Activated CD4-positive, alpha-beta T cell treated with anti-CD3 and anti-CD28 coated beads, Interleukin-2, amount 50 U/mL, for 1 hour (primary cell): ENCODE results near the gene MAP2K2.
A peak's percentile ranks its signal among the peaks of the same experiment; 100 is the strongest.

ENCODE experiments used
- DNase-seq: peaks from one replicate; pipeline ENCODE4 v3.0.0-alpha.2; 2020

MAP2K2 gene

DNA sequence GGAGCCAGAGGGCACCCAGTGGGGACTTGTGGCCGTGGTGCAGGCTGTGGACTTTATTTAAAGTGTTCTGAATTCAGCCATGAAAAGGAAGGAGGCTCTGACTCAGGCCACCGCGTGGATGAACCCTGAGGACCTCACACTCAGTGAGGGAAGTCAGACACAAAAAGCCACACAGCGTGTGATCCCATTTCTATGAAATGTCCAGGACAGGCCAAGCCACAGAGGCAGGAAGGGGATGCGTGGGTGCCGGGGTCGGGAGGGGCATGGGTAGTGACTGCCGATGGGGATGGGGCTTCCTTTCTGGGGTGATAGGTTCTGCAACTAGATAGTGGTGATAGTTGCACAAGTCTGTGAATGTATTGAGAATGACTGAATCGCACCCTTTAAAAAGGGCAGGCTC is 48.5 kb downstream of the MAP2K2 start:
- DNase-seq = no peak

DNA sequence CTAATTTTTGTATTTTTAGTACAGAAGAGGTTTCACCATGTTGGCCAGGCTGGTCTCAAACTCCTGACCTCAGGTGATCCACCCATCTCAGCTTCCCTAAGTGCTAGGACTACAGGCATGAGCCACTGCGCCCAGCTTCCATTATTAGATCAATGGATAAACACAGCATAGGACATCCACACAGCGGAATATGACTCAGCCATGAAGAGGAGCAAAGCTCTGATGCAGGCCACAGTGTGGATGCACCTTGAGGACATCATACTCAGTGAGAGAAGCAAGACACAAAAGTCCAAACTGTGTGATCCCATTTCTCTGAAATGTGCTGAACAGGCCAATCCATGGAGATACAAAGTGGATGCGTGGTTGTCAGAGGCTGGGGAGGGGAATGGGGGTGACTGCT is 52.3 kb downstream of the MAP2K2 start:
- DNase-seq = no peak

- peak; percentile 32 for DNase-seq
Observed at GRCh38 chr19:4069331-4069959, 54.5 kb downstream of the MAP2K2 start.

GRCh38 chr19:4068047-4068966 is 55.6 kb downstream of the MAP2K2 start:
- DNase-seq = no peak

- peak; percentile 53 for DNase-seq
Observed at GRCh38 chr19:4067396-4068046, 56.4 kb downstream of the MAP2K2 start.

GRCh38 chr19:4066682-4067395 is 57.1 kb downstream of the MAP2K2 start, which contains the start of gene ZBTB7A:
TSS of gene ZBTB7A (minus strand) at chr19:4066899. CDS start at chr19:4055232, 11,667 bp downstream.
- peak; percentile 76 for DNase-seq

DNA sequence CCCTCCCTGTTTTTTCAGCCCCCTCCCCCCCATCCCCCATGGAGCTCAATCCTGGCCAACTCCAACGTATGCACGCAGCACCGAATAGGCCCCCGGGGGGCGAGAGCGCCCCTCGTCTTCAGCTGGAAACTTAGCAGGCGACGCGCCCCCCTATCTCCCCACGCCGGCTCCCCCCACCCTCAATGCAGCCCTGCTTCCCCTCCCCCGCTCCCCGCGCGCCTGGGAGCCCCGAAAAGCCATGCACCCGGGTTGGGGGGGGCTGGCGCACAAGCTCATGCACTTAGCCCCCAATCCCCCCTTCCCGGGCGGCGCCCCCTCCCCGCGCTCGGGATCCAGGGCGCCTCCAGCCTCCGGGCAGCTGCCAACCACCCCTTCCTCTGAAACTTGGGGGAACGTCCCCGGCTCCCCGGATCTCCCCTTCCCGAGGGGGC is 57.7 kb downstream of the MAP2K2 start:
- DNase-seq = peak; percentile 60

GRCh38 chr19:4065430-4066175 is 58.3 kb downstream of the MAP2K2 start:
- DNase-seq = peak; percentile 96

DNA sequence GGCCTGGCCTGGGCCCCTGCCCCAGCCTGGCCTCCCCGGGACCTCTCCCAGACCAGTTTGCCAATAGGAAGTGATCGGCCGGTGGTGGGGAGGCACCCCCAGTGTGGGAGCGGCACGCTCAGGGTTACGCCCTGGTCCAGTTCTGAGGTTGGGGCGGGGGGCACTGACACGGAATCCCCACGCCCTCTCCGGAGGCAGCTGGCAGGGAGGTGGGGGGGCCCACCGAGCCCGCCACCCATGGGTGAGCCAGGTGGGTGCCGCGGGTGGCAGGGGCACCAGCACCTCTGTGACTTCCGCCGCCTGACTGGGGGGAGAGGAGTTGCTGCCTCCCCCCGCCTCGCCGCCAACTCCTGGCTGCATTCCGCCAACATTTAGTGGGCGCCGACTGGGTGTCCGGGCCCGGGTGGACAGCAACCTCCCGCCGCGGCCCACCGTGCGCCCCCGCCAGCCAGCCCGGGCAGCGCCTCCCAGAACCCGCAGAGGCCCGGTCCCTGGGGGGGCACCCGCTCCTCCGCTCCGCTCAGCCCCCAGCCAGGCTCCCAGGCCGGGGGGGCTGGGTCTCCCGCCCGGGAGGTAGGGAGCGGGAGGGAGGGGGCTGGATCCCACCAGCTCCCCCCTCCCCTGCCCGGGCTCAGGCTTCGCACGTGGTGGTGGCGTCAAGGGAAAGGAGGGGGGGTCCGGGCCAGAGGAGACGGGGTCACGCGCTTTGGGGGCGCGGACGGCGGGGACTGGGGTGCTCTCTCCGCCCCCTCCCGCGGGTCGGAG is 59.2 kb downstream of the MAP2K2 start:
- peak; percentile 34 for DNase-seq

DNA sequence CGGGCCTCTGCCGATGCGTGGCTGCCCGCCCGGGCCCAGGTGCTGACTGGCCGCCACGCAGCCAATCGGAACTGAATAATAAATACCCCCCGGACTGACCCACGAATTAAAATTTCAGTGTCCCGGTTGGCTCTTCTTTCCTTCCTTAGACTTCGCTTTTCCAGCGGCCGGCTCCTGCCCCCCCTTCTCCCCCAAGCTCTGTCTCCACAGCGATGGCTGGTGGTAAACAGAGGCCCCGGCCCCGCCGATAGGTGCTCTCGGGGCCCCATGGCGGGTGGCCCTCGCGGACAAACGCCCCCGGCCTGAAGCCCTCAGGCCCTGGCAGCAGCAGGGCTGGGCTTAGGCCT is 59.8 kb downstream of the MAP2K2 start:
- no peak for DNase-seq

DNA sequence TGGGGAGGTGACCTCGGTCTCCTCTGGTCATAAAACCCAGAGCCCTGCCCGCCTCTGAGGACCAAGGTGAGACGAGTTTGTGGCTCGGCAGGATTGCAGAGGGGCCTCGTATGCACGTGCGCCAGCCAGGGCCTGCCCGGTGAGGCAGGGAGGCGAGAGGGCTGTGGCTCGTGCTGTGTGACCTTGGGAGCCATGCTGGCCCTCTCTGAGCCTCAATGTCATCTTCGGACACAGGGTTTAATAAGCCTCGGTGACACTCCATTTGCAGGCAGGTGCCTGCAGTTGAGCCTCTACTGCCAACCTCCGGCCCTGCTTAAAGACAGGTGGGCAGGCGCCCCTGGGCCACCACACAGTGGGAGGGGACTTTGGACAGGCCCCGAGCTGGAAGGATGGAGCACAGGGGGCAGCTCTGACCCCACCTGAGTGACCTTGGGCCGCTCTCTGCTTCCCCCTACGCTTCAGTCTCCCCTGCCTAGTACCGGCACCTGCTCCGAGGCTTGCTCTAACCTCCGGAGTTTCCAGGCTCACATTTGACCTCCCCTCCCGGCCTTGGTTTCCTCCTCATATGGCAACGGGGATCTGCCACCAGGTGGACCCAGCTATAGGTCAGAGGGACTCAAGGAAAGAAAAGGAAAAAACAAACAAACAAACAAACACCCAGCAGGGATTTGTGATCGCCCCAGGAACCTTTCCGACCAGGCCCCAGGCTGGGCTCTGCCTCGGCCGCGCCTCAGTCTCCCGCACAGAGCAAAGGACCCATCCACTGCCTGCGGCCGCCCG is 60.4 kb downstream of the MAP2K2 start:
- DNase-seq = no peak

DNA sequence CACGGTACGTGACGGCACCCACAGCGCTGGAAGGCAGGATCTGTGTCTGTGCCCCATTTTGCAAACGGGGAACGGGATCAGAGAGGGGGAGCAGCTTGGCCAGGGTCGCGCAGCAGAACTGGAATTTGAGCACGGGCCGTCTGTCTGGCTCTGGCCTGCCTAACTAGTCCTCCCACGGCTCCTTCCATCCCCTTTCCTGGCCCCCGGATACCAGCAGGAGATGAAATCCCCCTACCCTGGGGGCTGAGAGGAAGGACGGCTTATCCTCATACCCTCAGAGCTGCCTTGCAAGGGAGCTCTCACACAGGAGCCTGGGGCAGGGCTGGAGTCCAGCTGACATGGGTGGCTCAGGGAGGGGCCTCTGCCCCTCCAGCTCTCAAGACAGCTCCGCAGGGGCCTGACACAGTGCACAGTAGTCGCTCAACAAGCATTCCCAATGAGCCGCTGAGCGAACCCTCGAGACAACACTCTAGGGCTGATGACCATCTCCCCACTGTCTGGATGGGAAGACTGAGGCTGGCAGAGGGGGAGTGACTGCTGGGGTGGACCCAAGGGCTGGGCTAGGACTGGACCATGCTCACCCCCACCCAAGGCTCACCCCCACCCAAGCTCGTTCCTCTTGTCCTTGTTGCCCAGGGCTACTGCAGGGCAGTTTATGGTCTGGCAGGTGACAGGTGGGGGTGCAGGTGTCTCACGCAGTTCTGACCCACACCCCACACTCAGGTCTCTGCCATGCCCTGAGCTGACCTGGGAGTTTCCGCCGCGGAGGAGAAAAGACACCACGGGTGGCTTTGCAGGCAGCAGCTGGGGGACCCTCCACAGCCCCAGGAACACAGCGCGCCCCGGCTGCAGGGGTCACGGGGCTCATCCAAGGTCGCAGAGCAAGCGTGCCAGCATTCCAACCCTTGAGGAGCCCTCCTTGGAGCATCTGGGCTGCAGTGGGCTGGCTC is 61.2 kb downstream of the MAP2K2 start:
- DNase-seq = no peak

DNA sequence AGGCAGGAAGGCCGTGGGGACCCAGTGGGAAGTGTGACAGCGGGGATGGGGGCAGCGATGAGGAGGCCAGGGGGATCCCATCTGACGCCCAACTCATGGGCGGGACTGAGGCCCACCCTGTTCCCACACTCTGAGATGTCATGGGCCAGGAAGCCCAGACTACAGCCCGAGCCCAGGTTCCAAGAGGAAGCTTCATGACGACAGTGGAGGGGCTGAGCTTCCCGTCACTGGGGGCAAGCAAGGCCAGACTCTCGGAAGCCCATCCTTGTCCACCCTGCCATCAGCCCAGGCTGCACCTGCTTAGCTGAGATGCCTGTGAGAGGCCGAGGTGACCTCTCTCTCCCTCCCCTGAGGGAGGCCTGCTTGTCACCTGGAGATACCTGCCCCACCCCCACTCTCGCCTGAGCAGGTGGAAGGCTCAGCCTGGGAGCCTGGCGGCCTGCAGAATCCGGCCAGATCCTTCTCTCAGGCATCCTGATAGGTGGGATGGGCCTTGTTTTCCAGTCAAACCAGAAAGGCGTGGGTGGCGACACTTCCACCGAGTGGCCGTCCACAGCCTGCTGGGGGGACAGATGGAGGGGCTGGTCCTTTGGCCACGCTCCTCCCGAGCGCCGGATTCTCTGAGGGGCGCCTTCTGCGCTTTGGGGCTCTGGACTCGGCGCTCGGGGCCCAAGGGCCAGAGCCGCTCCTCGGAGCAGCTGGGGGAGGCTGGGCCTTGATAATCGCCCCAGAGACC is 62.1 kb downstream of the MAP2K2 start:
- DNase-seq = no peak

GRCh38 chr19:4061178-4061682 is 62.7 kb downstream of the MAP2K2 start:
- peak; percentile 27 for DNase-seq

DNA sequence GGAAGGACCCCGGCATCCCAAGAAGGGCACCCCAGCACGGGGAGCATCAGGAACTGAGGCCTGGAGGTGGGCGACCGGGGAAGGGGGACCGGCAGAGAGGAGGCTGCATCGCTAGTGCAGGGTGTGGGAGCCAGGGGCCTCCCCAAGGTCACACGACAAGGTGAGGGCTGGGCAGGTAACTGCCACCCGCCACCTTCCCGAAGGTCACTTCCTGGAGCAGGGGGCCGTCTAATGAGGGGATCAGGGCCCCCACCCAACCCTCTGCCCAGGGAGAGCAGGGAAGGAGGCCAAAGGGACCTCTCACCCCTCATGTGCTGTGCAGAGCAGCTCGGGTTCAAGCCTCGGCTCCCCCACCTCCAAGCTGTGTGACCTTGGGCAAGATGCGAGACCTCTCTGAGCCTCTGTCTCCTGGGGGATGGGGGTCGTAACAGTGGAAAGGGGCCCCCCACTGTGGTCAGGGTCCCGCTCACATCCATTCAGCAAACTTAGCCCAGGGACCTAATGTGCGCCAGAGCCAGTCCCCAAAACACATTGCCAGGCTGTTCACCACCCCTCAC is 63.2 kb downstream of the MAP2K2 start:
- no peak for DNase-seq

GRCh38 chr19:4059891-4060620 is 63.9 kb downstream of the MAP2K2 start:
- peak; percentile 43 for DNase-seq

GRCh38 chr19:4059453-4059871 is 64.5 kb downstream of the MAP2K2 start:
- no peak for DNase-seq
